Measurements from ENCODE around the gene JPH4.
"Not testable (repeated sequence)": the region's sequence is repeated elsewhere in the genome, so short reads cannot be mapped to it uniquely, and the experiment has no call there.

The JPH4 gene

GRCh38 chr14:23617539-23617938 is 38.9 kb upstream of the JPH4 start:
- Histone ChIP-seq H3K4me3 (ENCODE audit: low read depth, low read length) (no peak overlapping the region), H3K27me3 (ENCODE audit: insufficient read depth, low read length) (peaks cover 86% of the 10 kb centered on the region), H2AFZ (ENCODE audit: low read length, unreplicated experiment) (no peak overlapping the region), H3K79me2 (ENCODE audit: control insufficient read depth, insufficient read depth, low read length, unreplicated experiment) (no peaks in the 10 kb centered on the region), H3K4me1 (ENCODE audit: control insufficient read depth, insufficient read depth, low read length, unreplicated experiment) (no peaks in the 10 kb centered on the region), H3K27ac (ENCODE audit: low read depth, low read length) (no peak overlapping the region), H3K36me3 (ENCODE audit: insufficient read depth, low read length) (no peaks in the 10 kb centered on the region)

GRCh38 chr14:23615856-23616255 is 37.3 kb upstream of the JPH4 start:
- Histone ChIP-seq H3K27me3 (ENCODE audit: insufficient read depth, low read length) (peaks cover 85% of the 10 kb centered on the region), H2AFZ (ENCODE audit: low read length, unreplicated experiment) (no peak overlapping the region), H3K36me3 (ENCODE audit: insufficient read depth, low read length) (no peaks in the 10 kb centered on the region), H3K27ac (ENCODE audit: low read depth, low read length) (no peak overlapping the region), H3K4me3 (ENCODE audit: low read depth, low read length) (no peak overlapping the region), H3K4me1 (ENCODE audit: control insufficient read depth, insufficient read depth, low read length, unreplicated experiment) (no peaks in the 10 kb centered on the region), H3K79me2 (ENCODE audit: control insufficient read depth, insufficient read depth, low read length, unreplicated experiment) (no peaks in the 10 kb centered on the region)

- Histone ChIP-seq H3K27me3 (ENCODE audit: insufficient read depth, low read length) (peaks cover 84% of the 10 kb centered on the region), H3K27ac (ENCODE audit: low read depth, low read length) (no peak overlapping the region), H3K4me3 (ENCODE audit: low read depth, low read length) (no peak overlapping the region), H2AFZ (ENCODE audit: low read length, unreplicated experiment) (no peak overlapping the region), H3K4me1 (ENCODE audit: control insufficient read depth, insufficient read depth, low read length, unreplicated experiment) (no peaks in the 10 kb centered on the region), H3K79me2 (ENCODE audit: control insufficient read depth, insufficient read depth, low read length, unreplicated experiment) (no peaks in the 10 kb centered on the region), H3K36me3 (ENCODE audit: insufficient read depth, low read length) (no peaks in the 10 kb centered on the region)
These were observed 35.8 kb upstream of the JPH4 start for GRCh38 chr14:23614395-23614828.

GRCh38 chr14:23613242-23614070 is 34.9 kb upstream of the JPH4 start:
- Histone ChIP-seq H3K27me3 (ENCODE audit: insufficient read depth, low read length) (peaks cover 83% of the 10 kb centered on the region), H3K4me1 (ENCODE audit: control insufficient read depth, insufficient read depth, low read length, unreplicated experiment) (no peaks in the 10 kb centered on the region), H3K27ac (ENCODE audit: low read depth, low read length) (no peak overlapping the region), H3K79me2 (ENCODE audit: control insufficient read depth, insufficient read depth, low read length, unreplicated experiment) (no peaks in the 10 kb centered on the region), H2AFZ (ENCODE audit: low read length, unreplicated experiment) (no peak overlapping the region), H3K4me3 (ENCODE audit: low read depth, low read length) (no peak overlapping the region), H3K36me3 (ENCODE audit: insufficient read depth, low read length) (no peaks in the 10 kb centered on the region)

GRCh38 chr14:23612802-23613201 is 34.2 kb upstream of the JPH4 start:
- no peaks in the 10 kb centered on the region for H3K79me2 ChIP-seq (ENCODE audit: control insufficient read depth, insufficient read depth, low read length, unreplicated experiment)
- H2AFZ ChIP-seq (ENCODE audit: low read length, unreplicated experiment) = no peak overlapping the region
- no peak overlapping the region for H3K27ac ChIP-seq (ENCODE audit: low read depth, low read length)
- no peaks in the 10 kb centered on the region for H3K4me1 ChIP-seq (ENCODE audit: control insufficient read depth, insufficient read depth, low read length, unreplicated experiment)
- no peaks in the 10 kb centered on the region for H3K36me3 ChIP-seq (ENCODE audit: insufficient read depth, low read length)
- H3K27me3 ChIP-seq (ENCODE audit: insufficient read depth, low read length) = peaks cover 80% of the 10 kb centered on the region
- H3K4me3 ChIP-seq (ENCODE audit: low read depth, low read length) = no peak overlapping the region

- Histone ChIP-seq H3K27me3 (ENCODE audit: insufficient read depth, low read length) (peaks cover 80% of the 10 kb centered on the region), H2AFZ (ENCODE audit: low read length, unreplicated experiment) (no peak overlapping the region), H3K27ac (ENCODE audit: low read depth, low read length) (no peak overlapping the region), H3K79me2 (ENCODE audit: control insufficient read depth, insufficient read depth, low read length, unreplicated experiment) (no peaks in the 10 kb centered on the region), H3K4me1 (ENCODE audit: control insufficient read depth, insufficient read depth, low read length, unreplicated experiment) (no peaks in the 10 kb centered on the region), H3K36me3 (ENCODE audit: insufficient read depth, low read length) (no peaks in the 10 kb centered on the region), H3K4me3 (ENCODE audit: low read depth, low read length) (no peak overlapping the region)
These were observed 33.8 kb upstream of the JPH4 start for GRCh38 chr14:23612354-23612732.

GRCh38 chr14:23610815-23611289 is 32.3 kb upstream of the JPH4 start:
- no peaks in the 10 kb centered on the region for H3K36me3 ChIP-seq (ENCODE audit: insufficient read depth, low read length)
- H3K27me3 ChIP-seq (ENCODE audit: insufficient read depth, low read length) = peaks cover 87% of the 10 kb centered on the region
- no peak overlapping the region for H2AFZ ChIP-seq (ENCODE audit: low read length, unreplicated experiment)
- no peak overlapping the region for H3K27ac ChIP-seq (ENCODE audit: low read depth, low read length)
- H3K4me3 ChIP-seq (ENCODE audit: low read depth, low read length) = no peak overlapping the region
- H3K4me1 ChIP-seq (ENCODE audit: control insufficient read depth, insufficient read depth, low read length, unreplicated experiment) = no peaks in the 10 kb centered on the region
- H3K79me2 ChIP-seq (ENCODE audit: control insufficient read depth, insufficient read depth, low read length, unreplicated experiment) = no peaks in the 10 kb centered on the region

GRCh38 chr14:23610090-23610814 is 31.7 kb upstream of the JPH4 start:
- H3K36me3 ChIP-seq (ENCODE audit: insufficient read depth, low read length) = no peaks in the 10 kb centered on the region
- H3K4me3 ChIP-seq (ENCODE audit: low read depth, low read length) = no peak overlapping the region
- H3K4me1 ChIP-seq (ENCODE audit: control insufficient read depth, insufficient read depth, low read length, unreplicated experiment) = no peaks in the 10 kb centered on the region
- no peak overlapping the region for H3K27ac ChIP-seq (ENCODE audit: low read depth, low read length)
- no peak overlapping the region for H2AFZ ChIP-seq (ENCODE audit: low read length, unreplicated experiment)
- H3K27me3 ChIP-seq (ENCODE audit: insufficient read depth, low read length) = peaks cover 85% of the 10 kb centered on the region
- no peaks in the 10 kb centered on the region for H3K79me2 ChIP-seq (ENCODE audit: control insufficient read depth, insufficient read depth, low read length, unreplicated experiment)

- H3K79me2 ChIP-seq (ENCODE audit: control insufficient read depth, insufficient read depth, low read length, unreplicated experiment); H2AFZ ChIP-seq (ENCODE audit: low read length, unreplicated experiment); H3K36me3 ChIP-seq (ENCODE audit: insufficient read depth, low read length); H3K4me3 ChIP-seq (ENCODE audit: low read depth, low read length); H3K27ac ChIP-seq (ENCODE audit: low read depth, low read length); H3K4me1 ChIP-seq (ENCODE audit: control insufficient read depth, insufficient read depth, low read length, unreplicated experiment): not testable (repeated sequence)
- H3K27me3 ChIP-seq (ENCODE audit: insufficient read depth, low read length) = peaks cover 79% of the 10 kb centered on the region
These were observed 31.0 kb upstream of the JPH4 start for GRCh38 chr14:23609411-23610089.

GRCh38 chr14:23609001-23609400 is 30.4 kb upstream of the JPH4 start:
- H3K79me2 ChIP-seq (ENCODE audit: control insufficient read depth, insufficient read depth, low read length, unreplicated experiment) = no peaks in the 10 kb centered on the region
- no peak overlapping the region for H3K4me3 ChIP-seq (ENCODE audit: low read depth, low read length)
- H3K36me3 ChIP-seq (ENCODE audit: insufficient read depth, low read length) = no peaks in the 10 kb centered on the region
- no peak overlapping the region for H3K27ac ChIP-seq (ENCODE audit: low read depth, low read length)
- H3K4me1 ChIP-seq (ENCODE audit: control insufficient read depth, insufficient read depth, low read length, unreplicated experiment) = no peaks in the 10 kb centered on the region
- no peak overlapping the region for H2AFZ ChIP-seq (ENCODE audit: low read length, unreplicated experiment)
- peaks cover 73% of the 10 kb centered on the region for H3K27me3 ChIP-seq (ENCODE audit: insufficient read depth, low read length)

All from ACC112 (cell line).